Keratinocyte (primary cell): ENCODE measurements around the gene FGF12. TPM values are rescaled to one million over a fixed set of nuclear protein-coding genes. Genes with fewer than 3 reads are reported as not detected.

Experiments
- DNase-seq: peaks from one replicate; pipeline ENCODE4 v3.0.0-alpha.2; 2011; ENCODE audit warnings: low read depth, missing footprints, low spot score
- FAIRE-seq: peaks from 2 replicates; lab custom pipeline; 2011; peaks lifted over from hg19 to GRCh38; lab: Jason Lieb, UNC
- H2AFZ ChIP-seq: 2 replicates; pipeline ENCODE4 v1.6.0; 2012; ENCODE audit warnings: low read length, control low read depth, inconsistent platforms; ENCODE audit not compliant: control insufficient read depth
- H3K27ac ChIP-seq: 2 replicates; pipeline ENCODE4 v1.5.1; 2011; ENCODE audit warnings: low read length; ENCODE audit not compliant: control insufficient read depth, insufficient read depth
- H3K27me3 ChIP-seq: 3 replicates; pipeline ENCODE4 v1.6.0; 2011; ENCODE audit warnings: low read length; ENCODE audit not compliant: control insufficient read depth, insufficient read depth; ENCODE audit errors: extremely low read depth
- H3K36me3 ChIP-seq, 2 experiments: 2 replicates in 1 of 2; 3 replicates in 1 of 2; pipeline ENCODE4 v1.5.1; 2011; ENCODE audit warnings: low read length in 2 of 2, mild to moderate bottlenecking in 1 of 2; ENCODE audit not compliant: control insufficient read depth in 2 of 2, insufficient read depth in 2 of 2; ENCODE audit errors: extremely low read depth in 1 of 2
- H3K4me1 ChIP-seq: 3 replicates; pipeline ENCODE4 v1.5.1; 2011; ENCODE audit warnings: low read length; ENCODE audit not compliant: control insufficient read depth, insufficient read depth; ENCODE audit errors: extremely low read depth
- H3K4me2 ChIP-seq: 3 replicates; pipeline ENCODE4 v1.6.0; 2011; ENCODE audit warnings: low read depth, low read length; ENCODE audit not compliant: control insufficient read depth, insufficient read depth; ENCODE audit errors: extremely low read depth
- H3K4me3 ChIP-seq, 3 experiments: fragments of 200-600 bp in 1 of 3; sonication (generic) in 1 of 3; 2 replicates in 2 of 3; 3 replicates in 1 of 3; pipeline ENCODE4 v1.5.1; 2011 to 2016; ENCODE audit warnings: low read length in 3 of 3, mild to moderate bottlenecking in 3 of 3, control low read depth in 2 of 3, inconsistent platforms in 1 of 3, low read depth in 1 of 3, mixed read lengths in 1 of 3, mixed run types in 1 of 3, moderate library complexity in 1 of 3; ENCODE audit not compliant: control insufficient read depth in 2 of 3, insufficient read depth in 2 of 3; ENCODE audit errors: extremely low read depth in 1 of 3
- H3K79me2 ChIP-seq: 2 replicates; pipeline ENCODE4 v1.6.0; 2012; ENCODE audit warnings: low read length; ENCODE audit not compliant: control insufficient read depth, insufficient read depth
- H3K9ac ChIP-seq: 3 replicates; pipeline ENCODE4 v1.6.0; 2011; ENCODE audit warnings: low read length; ENCODE audit not compliant: control insufficient read depth, insufficient read depth; ENCODE audit errors: extremely low read depth
- H3K9me1 ChIP-seq: 3 replicates; pipeline ENCODE4 v1.6.0; 2011; ENCODE audit warnings: low read length; ENCODE audit not compliant: control insufficient read depth, insufficient read depth; ENCODE audit errors: extremely low read depth
- H3K9me3 ChIP-seq: 2 replicates; pipeline ENCODE4 v1.5.1; 2012; ENCODE audit warnings: low read depth, low read length; ENCODE audit not compliant: control insufficient read depth
- H4K20me1 ChIP-seq: 3 replicates; pipeline ENCODE4 v1.6.0; 2011; ENCODE audit warnings: low read length; ENCODE audit not compliant: control insufficient read depth, insufficient read depth; ENCODE audit errors: extremely low read depth
- EZH2 ChIP-seq: IDR thresholded peaks from one replicate; pipeline ENCODE4 v1.6.1; 2012; ENCODE audit warnings: inconsistent platforms, mild to moderate bottlenecking, low read length, moderate library complexity
- dilution Hi-C: fragments of 300-500 bp; cut with MboI; formaldehyde crosslinking; loops from one replicate; pipeline ENCODE4 v1.7.0; 2020; ENCODE audit warnings: low sequenced_read_pairs; ENCODE audit not compliant: extremely low pct_ligation_motif_present
- polyA plus RNA-seq, 5 experiments: library from polyadenylated mRNA; depleted of rRNA in 3 of 5; stranded (reverse) in 3 of 5; stranded (forward) in 1 of 5; unstranded in 1 of 5; fragments of >200 nt; gene quantifications; 1 replicate in 1 of 5; 2 replicates in 3 of 5; 3 replicates in 1 of 5; pipeline versions ENCODE4 v1.2.1 to v1.2.3, GENCODE V29; 2011 to 2012; ENCODE audit warnings: missing spikeins in 2 of 5, low read depth in 1 of 5, low replicate concordance in 1 of 5
- TF ChIP-seq, protein P1 (sequence below), 3 experiments: IDR thresholded peaks in 1 of 3; conservative IDR thresholded peaks in 1 of 3; optimal IDR thresholded peaks in 1 of 3; 2 replicates in 2 of 3; 3 replicates in 1 of 3; pipeline versions ENCODE3 to v1.5.1; 2011; ENCODE audit warnings: low read length in 3 of 3, mild to moderate bottlenecking in 3 of 3, moderate library complexity in 2 of 3, control low read depth in 1 of 3, inconsistent platforms in 1 of 3; ENCODE audit not compliant: insufficient read depth in 2 of 3; ENCODE audit errors: extremely low read depth in 1 of 3

The FGF12 gene
- polyA plus RNA-seq, 1 donor (not counting 4 experiments of a cell fraction or from before 2014, with no cell fraction given) = 4.1 TPM

DNA sequence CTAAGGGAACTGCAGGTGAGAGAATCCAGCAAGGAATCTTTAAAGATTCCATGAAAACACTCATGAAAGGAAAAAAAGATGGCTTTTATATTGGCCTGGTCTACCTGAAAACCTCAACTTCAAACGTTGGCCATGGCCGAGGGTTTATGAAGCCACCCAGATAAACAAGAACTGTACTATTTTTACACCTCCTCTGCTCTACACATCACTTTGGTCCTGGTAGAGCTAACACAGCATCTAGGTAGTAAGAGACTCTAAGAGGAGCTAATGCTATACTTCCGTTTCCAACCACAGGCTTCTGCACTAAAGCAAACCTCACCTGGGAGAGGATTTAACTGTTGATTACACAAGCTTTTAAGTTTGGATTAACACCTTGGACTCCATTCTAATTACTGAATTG, 466.2 kb downstream of the FGF12 start:
- H3K9me1 ChIP-seq = no peaks in the 10 kb centered on the region
- FAIRE-seq (no peak), DNase-seq (no peak)
- H4K20me1 ChIP-seq = no peaks in the 10 kb centered on the region
- H3K9me3 ChIP-seq = no peaks in the 10 kb centered on the region
- H3K27me3 ChIP-seq = no peaks in the 10 kb centered on the region
- H3K27ac ChIP-seq = no peak overlapping the region
- H3K79me2 ChIP-seq = no peaks in the 10 kb centered on the region
- no peak overlapping the region for H3K4me2 ChIP-seq
- H3K36me3 ChIP-seq = no peaks in the 10 kb centered on the region
- H3K4me1 ChIP-seq = no peaks in the 10 kb centered on the region
- no peak overlapping the region for H3K4me3 ChIP-seq
- H3K9ac ChIP-seq = no peak overlapping the region
- TF ChIP-seq, protein P1, sequence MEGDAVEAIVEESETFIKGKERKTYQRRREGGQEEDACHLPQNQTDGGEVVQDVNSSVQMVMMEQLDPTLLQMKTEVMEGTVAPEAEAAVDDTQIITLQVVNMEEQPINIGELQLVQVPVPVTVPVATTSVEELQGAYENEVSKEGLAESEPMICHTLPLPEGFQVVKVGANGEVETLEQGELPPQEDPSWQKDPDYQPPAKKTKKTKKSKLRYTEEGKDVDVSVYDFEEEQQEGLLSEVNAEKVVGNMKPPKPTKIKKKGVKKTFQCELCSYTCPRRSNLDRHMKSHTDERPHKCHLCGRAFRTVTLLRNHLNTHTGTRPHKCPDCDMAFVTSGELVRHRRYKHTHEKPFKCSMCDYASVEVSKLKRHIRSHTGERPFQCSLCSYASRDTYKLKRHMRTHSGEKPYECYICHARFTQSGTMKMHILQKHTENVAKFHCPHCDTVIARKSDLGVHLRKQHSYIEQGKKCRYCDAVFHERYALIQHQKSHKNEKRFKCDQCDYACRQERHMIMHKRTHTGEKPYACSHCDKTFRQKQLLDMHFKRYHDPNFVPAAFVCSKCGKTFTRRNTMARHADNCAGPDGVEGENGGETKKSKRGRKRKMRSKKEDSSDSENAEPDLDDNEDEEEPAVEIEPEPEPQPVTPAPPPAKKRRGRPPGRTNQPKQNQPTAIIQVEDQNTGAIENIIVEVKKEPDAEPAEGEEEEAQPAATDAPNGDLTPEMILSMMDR (optimal IDR thresholded peaks at IDR 0.05 in 1 of 3, IDR thresholded peaks at IDR 0.05 in 1 of 3, conservative IDR thresholded peaks at IDR 0.05 in 1 of 3; ENCODE audit: extremely low read depth in 1 of 3, insufficient read depth in 2 of 3, low read length in 3 of 3) = no peak
- TF ChIP-seq EZH2 = no peak
- dilution Hi-C loops = no loop called here
- no peak overlapping the region for H2AFZ ChIP-seq

DNA sequence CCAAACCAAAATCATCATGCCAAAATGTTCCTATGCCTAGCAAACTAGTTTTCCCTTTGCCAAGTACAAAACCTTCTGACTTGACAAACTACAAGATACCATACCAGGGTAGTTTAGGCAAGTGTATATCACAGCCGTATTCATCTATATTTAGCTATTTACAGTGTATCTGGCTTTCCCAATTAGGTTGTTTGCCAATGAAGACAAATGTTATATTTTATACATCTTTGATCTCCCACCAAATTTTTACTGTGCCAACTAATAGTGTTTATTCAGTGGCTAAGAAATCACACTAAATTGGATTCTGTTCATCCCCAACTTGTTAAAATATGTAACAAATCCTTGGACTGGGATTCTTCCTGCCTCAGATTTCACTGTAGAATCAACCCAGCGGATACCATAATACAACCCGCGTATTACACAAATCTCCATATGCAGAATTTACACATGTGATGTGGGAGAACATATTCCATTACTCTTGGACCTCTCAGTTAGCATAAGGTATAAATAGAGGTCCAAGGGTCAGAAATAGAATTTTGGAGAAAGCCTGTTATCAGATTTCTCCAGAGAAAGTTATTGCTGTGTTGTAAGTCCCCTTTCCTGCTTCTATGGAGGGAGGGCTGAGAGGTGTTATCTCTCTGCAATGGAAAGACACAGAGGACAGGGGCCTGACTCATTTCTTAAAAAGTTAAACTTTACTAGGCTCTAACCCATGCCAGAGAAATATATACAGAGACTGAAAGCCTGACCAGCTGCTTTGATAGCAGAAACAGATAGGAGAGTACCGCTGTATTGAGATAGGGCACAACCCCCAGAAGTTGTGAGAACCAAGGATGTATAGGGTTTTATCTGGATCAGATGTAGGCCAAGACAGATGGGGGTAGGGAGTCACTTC, 467.0 kb downstream of the FGF12 start:
- no peaks in the 10 kb centered on the region for H3K27me3 ChIP-seq
- no peaks in the 10 kb centered on the region for H3K36me3 ChIP-seq
- no peaks in the 10 kb centered on the region for H3K9me1 ChIP-seq
- H3K4me3 ChIP-seq = no peak overlapping the region
- no peak overlapping the region for H3K9ac ChIP-seq
- no peak overlapping the region for H3K27ac ChIP-seq
- H3K79me2 ChIP-seq = no peaks in the 10 kb centered on the region
- no peak for DNase-seq
- TF ChIP-seq EZH2 = no peak
- TF ChIP-seq, protein P1 (optimal IDR thresholded peaks at IDR 0.05 in 1 of 3, IDR thresholded peaks at IDR 0.05 in 1 of 3, conservative IDR thresholded peaks at IDR 0.05 in 1 of 3; ENCODE audit: extremely low read depth in 1 of 3, insufficient read depth in 2 of 3, low read length in 3 of 3) = no peak
- no peaks in the 10 kb centered on the region for H3K4me1 ChIP-seq
- dilution Hi-C loops = no loop called here
- no peaks in the 10 kb centered on the region for H3K9me3 ChIP-seq
- H2AFZ ChIP-seq = no peak overlapping the region
- no peak for FAIRE-seq
- no peaks in the 10 kb centered on the region for H4K20me1 ChIP-seq
- no peak overlapping the region for H3K4me2 ChIP-seq
